Right renal pelvis (tissue), 4 donors: ENCODE data around the gene CDX2. TPM values are rescaled to one million over a fixed set of nuclear protein-coding genes. Genes with fewer than 3 reads are reported as not detected.
"Not testable (repeated sequence)": the region's sequence is repeated elsewhere in the genome, so short reads cannot be mapped to it uniquely, and the experiment has no call there.

Experiments used
- DNase-seq, 4 donors: peaks; one replicate each; pipeline ENCODE4 v3.0.0-alpha.2; 2013; ENCODE audit warnings: low read depth in 4 of 4, low spot score in 3 of 4, missing footprints in 1 of 4
- polyA plus RNA-seq, 4 donors: library from polyadenylated mRNA; unstranded; fragments of 120-200 nt; gene quantifications; one replicate each; pipeline ENCODE4 v1.2.1, GENCODE V29; 2013; ENCODE audit not compliant: insufficient read length in 4 of 4

Gene CDX2
- polyA plus RNA-seq, result not detected

- DNase-seq, result no peak
Observed at GRCh38 chr13:27969082-27969865, at the start of gene CDX2. Gene CDX2 (minus strand): TSS chr13:27969315. CDS start chr13:27969006, 309 bp downstream.

DNA sequence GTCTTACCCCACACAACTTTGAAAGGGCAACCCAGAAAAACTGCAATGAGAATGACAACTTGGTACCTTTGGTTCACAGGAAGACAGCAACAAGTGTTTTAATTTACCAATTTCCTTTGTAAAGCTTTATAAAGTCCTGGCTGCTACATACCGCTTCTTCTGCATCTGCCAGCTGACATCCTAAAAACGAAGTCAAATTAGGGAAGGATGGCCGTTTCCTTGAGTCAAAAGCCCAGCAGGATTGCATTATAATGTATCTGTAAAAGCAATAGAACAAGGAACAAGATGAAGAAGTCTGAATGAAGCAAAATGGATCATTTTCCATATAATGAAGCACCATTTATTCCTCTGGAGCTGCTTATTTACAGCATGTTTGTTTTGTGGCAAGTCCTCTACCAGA lies 45.2 kb upstream of the CDX2 start:
- DNase-seq, result no peak

DNA sequence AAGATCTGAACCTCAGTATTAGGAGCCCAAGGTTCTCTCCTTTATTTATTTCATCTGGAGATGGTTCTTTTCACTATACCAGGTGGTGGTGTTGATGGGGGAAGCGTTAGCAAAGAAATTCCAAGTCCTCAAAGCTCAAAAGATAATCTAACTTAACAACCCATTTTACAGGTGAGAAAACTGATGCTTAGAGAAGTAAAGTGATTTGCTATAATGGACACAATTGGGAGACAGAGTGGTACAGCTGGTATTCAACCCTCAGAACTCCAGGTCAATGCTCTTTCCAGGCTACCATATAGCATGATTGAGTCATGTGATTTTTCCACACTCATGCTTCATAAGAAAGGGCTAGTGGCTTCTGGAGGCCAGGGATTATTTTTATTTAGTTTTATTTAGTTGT lies 44.4 kb upstream of the CDX2 start:
- DNase-seq, result no peak

GRCh38 chr13:28012896-28013295 lies 43.8 kb upstream of the CDX2 start:
- DNase-seq, result no peak

GRCh38 chr13:28012383-28012782 lies 43.3 kb upstream of the CDX2 start:
- DNase-seq, result no peak

DNA sequence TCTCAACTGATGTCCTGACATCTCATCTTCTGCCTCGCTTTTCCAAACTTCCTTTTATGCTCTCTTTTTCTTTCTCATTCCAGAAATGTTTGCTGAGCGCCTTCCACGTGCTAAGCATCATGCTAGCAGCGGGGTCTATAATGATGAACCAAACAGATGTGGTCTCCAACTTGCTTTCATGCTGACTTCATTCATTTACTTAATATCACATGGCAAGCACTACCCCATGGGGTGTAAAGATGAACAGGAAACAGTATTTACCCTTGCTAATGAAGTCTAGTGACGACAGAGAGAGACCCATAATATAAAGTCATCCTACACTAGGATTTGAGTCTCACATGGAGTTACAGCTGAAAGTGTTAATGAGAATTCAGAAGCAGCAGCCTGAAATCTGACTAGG lies 40.9 kb upstream of the CDX2 start:
- DNase-seq, result no peak

DNA sequence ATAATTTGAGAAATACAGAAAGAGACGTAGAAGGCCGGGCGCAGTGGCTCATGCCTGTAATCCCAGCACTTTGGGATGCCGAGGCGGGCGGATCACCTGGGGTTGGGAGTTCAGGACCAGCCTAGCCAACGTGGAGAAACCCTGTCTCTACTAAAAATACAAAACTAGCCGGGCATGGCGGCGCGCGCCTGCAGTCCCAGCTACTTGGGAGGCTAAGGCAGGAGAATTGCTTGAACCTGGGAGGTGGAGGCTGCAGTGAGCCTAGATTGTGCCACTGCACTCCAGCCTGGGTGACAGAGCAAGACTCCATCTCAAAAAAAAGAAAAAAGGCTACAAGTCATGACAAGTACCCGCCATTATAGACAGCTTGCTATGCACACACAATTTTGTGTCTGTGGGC lies 35.9 kb upstream of the CDX2 start:
- not testable (repeated sequence) for DNase-seq

DNA sequence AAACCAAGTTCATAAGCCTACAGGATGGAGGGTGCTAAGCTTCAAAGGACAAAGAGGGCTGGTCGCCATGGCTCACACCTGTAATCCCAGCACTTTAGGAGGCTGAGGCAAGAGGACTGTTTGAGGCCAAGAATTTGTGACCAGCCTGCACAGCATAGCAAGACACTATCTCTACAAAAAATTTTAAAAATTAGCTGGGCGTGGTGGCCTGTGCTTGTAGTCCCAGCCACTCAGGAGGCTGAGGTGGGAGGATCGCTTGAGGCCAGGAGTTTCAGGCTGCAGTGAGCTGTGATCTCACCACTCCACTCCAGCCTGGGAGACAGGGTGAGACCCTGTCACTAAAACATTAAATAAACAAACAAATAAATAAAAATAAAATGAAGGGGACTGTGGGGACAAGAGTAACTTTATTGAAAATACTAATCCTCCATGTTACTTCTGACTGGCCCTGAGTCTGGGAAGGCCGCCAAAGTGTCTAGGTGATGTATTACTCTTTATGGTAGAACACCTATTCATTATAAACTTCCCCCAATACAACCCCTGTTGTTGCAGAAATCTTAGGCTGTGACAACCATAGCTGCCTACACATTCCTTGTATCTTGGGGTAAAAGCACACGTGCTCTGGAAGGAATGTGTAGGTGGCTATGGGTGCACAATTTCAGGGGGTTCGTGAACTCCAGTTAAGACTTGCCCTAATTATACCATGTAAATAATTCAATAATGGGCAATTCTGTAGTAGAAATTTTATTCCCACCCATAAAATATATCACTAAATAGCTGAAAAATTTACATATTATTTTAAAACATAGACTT lies 34.0 kb upstream of the CDX2 start:
- DNase-seq, result no peak

DNA sequence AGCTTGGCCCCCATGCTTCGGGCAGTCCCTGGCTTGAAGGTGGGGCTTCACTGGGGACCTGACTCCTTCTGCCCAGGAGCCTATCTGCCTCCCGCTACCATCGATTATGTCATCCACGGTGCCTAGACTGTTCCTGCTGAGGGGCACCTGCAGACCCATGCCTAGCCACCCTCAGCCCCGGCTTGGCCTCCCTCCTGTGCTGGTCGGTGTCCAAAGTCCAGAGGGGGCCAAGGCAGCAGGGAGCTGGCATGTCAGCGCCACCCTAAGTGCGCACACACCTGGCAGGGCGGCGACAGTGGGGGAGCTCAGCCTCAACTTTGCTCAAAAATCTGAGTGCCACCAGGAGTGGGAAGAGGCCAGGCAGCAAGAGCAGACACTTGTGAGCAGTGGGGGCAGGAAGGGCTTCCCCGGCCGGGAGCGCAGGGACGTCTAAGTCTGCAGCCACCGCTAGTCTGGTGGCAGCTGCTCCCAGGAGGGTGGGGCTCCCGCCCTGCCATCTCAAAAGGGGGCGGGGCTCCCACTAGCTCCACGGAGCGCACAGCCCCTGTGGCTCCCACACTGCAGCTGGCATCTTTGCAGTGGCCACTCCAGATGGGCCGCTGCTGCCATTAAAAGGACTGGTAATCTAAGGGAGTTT lies 32.8 kb upstream of the CDX2 start:
- DNase-seq, result no peak

DNA sequence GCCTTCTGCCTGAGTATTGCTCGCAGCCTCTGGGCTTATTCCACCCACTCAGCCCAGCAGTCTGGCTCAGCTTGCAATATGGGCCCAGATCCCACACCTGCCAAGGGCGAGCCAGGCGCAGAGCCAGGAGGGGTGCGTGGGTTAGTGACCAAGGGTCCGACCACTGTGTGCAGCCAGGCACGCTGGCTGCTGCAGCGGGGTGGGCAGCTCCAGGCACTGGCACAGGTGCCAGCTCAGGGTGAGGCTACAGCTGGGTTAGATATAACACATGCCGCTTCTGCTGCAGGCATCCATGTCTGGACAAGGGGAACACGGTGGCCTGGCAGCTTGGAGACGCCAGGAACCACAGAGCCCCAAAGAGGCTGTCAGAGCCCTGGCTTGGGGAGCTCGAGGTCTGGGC lies 31.9 kb upstream of the CDX2 start:
- DNase-seq, result no peak

DNA sequence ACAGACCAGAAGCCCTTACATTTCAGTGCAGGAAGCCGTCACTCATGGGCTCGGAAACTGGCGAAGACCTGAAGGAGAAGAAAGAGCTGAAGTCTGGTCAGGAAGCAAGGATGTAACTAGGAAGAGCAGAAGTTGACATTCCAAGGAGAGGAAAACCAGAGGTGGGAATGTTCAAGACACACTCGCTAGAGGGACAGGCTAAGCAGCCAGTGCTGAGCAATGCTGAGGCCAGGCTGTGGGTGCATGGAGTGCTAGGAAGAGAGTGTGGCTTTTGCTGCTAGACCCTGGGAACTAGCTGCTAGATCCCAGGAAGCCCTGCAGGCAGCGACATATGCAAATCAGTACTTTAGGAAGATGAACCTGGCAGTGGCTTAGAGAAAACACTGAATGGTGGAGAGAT lies 31.5 kb upstream of the CDX2 start:
- DNase-seq, result no peak

- DNase-seq, result no peak
Observed at GRCh38 chr13:27997904-27998522, 28.9 kb upstream of the CDX2 start.

DNA sequence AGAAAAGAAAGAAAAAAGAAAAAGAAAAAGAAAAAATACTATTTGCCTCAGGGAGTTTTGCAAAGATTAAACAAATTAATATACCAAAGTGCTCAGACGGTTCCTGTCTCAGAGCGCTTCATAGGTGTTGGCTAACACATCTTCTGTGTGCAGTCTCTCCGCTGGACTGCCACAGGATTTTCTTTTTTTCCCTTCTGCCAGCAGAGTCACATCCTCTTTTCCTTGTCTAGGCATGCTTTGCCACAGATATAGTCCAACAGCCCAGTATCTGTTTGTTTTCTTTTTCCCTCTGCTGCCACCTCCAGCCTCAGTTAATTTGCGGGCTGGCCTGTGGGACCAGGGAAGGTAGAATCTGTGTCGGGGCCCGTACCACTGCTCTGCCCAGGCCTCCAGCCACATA lies 22.8 kb upstream of the CDX2 start:
- no peak for DNase-seq

DNA sequence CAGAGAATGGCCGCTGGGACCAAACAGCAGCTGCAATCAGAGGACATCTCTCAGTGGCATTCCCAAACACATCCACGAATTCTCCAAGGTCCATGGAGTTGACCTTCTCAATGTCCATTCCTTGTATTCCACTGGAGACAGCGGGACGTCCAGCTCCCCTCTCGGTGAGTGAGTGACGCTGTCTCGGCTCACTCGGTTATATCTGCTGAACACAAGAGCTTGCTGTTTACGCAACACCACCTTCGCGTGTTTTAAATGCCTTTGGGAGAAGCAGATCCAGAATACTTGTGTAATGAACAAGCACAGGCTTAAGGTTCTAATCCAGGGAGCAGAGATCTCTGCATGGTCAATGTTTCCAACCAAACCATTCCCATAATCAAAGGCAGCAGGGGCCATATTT lies 19.4 kb upstream of the CDX2 start, which contains the start of gene URAD:
Gene URAD, minus strand, starts transcription at position 174 of the 400 bp plus-strand sequence. Its CDS starts 56 bp downstream, at position 118.
- DNase-seq, result no peak

- DNase-seq, result no peak
Observed at GRCh38 chr13:27985600-27985999, 16.5 kb upstream of the CDX2 start.

DNA sequence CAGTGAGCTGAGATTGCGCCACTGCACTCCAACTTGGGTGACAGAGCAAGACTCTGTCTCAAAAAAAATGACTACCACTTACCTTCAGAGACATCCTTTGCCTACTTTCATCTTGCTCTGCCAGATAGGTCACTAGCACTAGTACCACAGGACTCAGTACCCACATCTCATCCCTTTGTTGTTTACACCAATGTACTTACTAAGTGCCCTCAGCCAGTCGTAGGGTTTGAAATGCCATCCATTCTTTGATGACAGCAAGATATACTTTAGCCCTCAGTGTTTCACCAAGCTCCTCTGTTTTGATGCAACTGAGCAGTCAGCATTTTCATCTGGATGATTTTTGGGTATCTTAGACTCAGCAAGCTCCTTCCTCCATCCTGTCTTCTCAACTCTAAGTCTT lies 13.2 kb upstream of the CDX2 start:
- DNase-seq, result no peak

- no peak for DNase-seq
Observed at GRCh38 chr13:27981006-27981708, 12.0 kb upstream of the CDX2 start.

- DNase-seq, result no peak
Observed at GRCh38 chr13:27980280-27980998, 11.3 kb upstream of the CDX2 start.

GRCh38 chr13:27979765-27980279 lies 10.7 kb upstream of the CDX2 start:
- DNase-seq, result no peak
